MM.1S (cell line): ENCODE results near the gene OTX1.

ENCODE experiments used
- EZH2 ChIP-seq: fragments of 300-600 bp; sonication (generic); optimal IDR thresholded peaks from 2 replicates; pipeline ENCODE3; 2017; ENCODE audit warnings: low read depth, mild to moderate bottlenecking, antibody characterized with exemption, low read length, mixed read lengths
- EZH2phosphoT487 ChIP-seq: fragments of 300-600 bp; sonication (generic); IDR thresholded peaks from 2 replicates; pipeline ENCODE4 v1.6.1; 2018; ENCODE audit warnings: antibody characterized with exemption, low read length
- TF ChIP-seq, protein P1 (sequence below): fragments of 300-600 bp; sonication (generic); IDR thresholded peaks from 2 replicates; pipeline ENCODE4 v1.5.1; 2016; ENCODE audit warnings: antibody characterized with exemption, low read length, mixed read lengths

DNA sequence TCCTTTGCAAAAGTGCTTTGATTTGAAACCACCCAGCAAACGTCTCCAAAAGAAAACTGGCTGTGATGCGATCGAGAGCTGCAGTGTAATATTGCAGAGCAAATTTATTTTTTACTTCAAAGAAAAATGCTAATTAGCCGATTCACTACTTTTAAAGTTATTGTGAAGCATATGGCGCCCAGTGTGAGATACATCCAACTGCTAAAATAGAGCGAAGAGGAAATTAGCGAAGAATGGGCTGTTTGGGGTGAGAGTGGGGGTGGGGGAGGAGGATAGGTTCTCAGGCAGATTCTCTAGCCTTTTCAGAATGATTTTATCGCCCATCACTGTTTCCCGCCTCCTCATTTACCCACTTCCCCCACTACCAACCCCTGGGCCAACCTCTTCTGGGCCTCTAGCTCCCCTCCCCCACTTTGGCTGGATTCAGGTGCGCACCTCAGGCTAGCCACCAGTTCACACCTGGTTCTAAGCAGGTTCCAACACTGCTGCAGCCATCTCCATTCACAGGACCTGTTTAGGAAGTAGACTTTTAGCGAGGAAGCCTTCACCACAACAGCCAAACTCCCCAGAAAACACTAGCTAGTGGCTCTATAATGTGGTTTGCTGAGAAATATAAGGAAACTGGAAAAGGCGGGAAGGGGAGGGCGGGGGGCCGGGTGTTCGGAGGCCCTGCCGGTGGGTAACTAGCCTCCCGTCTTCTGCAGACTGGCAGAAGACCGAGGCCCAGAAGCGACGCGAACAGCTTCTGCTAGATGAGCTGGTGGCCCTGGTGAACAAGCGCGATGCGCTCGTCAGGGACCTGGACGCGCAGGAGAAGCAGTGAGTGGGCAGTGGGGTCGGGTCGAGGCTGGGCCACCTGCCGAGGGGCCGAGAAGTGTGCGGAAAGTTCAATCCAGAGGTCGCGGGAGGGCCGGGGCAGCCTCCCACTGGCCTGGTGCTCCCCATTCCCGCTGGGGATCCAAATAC lies 6.0 kb upstream of the OTX1 start:
- TF ChIP-seq, protein P1, sequence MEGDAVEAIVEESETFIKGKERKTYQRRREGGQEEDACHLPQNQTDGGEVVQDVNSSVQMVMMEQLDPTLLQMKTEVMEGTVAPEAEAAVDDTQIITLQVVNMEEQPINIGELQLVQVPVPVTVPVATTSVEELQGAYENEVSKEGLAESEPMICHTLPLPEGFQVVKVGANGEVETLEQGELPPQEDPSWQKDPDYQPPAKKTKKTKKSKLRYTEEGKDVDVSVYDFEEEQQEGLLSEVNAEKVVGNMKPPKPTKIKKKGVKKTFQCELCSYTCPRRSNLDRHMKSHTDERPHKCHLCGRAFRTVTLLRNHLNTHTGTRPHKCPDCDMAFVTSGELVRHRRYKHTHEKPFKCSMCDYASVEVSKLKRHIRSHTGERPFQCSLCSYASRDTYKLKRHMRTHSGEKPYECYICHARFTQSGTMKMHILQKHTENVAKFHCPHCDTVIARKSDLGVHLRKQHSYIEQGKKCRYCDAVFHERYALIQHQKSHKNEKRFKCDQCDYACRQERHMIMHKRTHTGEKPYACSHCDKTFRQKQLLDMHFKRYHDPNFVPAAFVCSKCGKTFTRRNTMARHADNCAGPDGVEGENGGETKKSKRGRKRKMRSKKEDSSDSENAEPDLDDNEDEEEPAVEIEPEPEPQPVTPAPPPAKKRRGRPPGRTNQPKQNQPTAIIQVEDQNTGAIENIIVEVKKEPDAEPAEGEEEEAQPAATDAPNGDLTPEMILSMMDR, result no peak
- TF ChIP-seq EZH2phosphoT487 (no peak), EZH2 (no peak)
